GM21825 (cell line): ENCODE results near the gene NRXN3.

ENCODE experiments used
- ATAC-seq: cut with Tn5 transposase; IDR thresholded peaks from one replicate; pipeline ENCODE4 v1.9.1; 2021; ENCODE audit warnings: mild to moderate bottlenecking, moderate library complexity; ENCODE audit not compliant: unreplicated experiment

NRXN3 gene

DNA sequence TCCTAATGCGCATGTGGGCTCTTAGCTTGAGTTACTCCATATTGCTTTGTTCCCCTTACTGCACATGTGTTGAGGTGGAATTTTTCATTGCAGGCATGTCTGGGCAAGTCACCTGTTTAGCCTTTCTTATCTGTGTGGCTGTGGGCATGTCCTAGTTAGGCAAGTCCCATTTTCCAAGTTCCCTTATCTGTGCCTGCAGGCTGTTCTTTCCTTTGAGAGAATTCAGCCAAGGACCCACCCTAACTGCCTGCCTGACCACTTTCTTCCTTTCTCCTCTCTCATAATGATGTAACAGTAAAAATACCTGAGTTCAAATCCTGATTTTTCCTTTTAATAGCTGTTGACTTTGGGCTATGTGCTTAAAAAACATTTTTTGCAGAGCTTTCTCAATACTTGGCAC, 870.6 kb downstream of the NRXN3 start:
- ATAC-seq: no peak

DNA sequence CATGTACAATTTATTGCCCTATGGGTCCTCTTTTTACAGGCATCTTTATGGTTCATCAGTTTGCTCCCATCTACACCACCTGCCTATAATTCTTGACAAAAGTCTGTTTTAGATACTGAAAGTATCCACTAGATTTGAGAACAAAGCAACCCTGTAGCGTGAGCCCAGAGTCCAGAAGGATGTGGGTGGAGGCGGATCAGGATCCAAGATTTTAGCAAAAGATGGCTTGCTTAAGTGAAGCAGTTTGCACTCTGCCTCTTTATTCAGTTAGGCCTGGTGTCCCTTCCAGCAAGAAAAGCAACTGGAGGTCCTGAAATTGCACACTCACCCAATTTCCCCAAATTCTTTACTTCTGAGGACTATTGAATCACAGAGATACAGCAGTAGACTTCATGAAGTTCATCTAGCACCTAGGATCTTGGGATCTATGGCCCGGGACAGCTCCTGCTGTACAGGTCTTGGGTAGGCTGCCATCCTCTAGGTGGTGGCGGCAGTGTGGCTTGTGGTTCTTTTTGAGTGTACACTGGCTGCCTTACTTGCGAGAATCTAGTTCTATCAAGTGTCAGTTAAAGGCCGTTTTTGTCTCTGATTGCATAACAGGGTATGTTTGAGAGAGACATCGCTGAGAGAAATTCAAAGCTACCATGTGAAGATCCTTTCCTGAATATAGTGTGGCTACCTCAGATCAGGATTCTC, 873.2 kb downstream of the NRXN3 start:
- ATAC-seq: no peak

DNA sequence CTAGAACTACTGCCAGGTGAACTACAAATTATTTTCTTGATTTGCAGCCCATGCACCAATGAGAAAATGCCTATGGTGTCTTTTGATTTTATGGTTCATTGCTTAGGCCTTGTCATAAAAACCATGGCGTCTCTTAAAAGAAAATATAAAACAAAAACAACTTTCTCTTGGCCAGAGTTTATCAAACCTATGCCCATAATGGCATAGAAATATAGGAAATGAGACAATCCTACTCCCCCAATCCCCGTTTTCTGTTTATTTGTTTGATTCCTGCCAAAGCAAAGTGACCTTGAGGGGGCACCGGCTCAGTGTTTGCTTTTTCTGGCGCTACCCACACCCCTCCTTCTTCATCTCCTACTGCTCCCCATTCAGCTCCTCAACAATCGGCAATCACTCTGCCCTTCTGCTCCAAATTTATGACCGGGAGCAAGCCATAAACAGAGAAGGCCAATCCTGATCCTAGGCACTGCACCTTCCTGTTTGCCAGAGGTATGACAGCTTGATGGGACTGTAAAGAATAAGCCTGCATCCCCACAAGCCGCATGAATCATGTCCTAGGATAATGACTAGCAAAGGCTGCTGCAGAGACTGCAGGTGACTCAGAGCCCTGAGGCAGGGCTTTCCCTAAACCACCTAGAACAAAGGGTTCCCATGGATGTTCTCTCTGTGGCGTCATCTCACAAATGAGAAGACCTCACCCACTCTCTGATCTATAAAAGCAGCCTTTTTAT, 874.9 kb downstream of the NRXN3 start:
- ATAC-seq: no peak

DNA sequence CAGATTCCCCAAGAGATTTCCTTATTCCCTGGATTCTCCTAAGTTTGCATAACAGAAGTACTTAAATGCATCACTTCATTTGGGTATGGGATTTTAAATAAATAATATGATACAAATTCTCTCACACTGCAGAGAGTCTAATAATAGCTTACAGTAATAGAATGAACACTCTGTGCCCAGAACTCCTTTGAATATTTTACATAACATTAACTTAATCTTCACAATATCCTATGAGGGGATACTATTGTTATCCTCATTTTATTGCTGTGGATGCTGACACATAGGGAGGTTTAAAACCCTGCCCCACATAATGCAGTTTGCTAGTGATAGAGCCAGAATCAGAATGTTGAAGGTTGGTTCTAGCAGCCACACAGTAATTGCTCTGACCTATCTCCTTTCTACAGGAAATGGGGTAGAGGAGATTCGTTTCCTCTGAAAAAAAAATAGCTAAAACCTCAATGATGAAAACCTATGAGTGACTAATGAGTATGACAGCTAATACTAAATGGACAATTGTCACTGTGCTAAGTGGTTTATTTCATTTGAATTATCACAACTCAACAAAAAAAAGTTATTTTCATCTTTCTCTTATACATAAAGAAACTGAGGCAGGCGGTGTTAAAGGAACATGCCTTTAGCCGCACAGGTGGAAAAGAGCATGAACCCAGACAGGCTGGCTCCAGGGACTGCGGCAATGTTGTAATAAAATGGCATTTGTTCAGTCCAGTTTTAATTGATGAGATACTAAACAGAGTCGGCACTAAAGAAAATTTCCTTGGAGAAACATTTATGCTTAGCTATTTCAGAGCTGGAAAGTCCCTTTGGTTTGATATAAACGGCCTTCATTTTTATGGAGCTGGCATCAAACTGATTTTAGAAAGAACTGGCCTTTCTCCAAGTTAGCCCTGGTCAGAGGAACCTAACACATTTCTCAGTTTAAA, 880.9 kb downstream of the NRXN3 start:
- ATAC-seq: no peak

DNA sequence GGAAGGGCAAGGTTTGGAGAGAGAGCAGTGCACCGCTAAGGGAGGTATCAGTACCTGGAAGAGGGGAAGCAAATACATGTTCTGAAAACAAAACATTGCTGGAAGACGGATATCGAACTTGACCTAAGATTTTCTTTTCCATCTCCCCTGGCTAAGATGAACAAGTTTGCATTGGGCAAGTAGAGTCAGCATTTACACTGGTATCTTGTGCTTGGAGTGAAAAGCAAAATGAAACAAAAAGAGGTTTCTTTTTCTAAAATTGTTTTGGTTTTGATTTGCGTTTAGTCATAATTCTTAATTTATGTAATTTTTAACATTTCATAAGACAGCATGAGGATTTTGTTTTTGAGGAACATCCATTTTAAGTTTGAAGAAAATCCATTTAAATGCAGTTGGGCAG, 881.6 kb downstream of the NRXN3 start:
- ATAC-seq: no peak

DNA sequence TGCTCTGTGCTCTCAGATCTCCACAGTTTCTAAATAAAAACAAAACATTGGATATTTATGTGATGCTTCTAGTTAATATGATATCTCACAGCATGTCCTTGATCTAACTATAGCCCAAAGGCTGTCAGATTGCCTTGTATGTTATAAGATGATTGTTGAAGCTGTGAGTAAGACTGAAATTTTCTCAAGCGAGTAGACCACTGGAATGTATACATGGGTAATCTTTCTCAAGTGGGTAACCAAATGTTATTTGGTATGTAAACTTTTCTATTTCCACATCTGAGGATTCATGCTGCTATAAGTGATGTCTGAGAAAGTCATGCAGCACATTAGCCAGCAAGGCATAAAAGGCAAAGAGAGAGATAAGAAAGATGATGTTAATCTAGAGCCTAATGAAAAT, 886.7 kb downstream of the NRXN3 start:
- no peak for ATAC-seq

DNA sequence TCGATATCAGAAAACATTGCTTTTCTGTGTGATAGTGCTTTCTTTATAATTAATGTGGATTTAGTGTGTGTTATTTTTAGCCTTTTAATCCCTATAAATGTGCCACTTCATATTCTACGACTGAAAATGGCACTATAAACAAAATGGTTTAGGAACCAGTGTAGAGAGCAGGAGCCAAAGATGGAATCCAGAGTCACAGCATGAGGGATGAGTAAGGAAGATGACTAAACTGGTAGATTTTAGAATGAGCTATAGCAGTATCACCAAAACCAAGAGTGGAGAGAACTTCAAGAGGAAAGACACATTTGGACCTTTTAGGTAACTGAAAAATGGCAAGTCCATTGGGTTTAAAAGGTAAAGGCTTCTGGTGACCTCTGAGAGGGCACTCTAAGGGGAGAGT, 887.2 kb downstream of the NRXN3 start:
- no peak for ATAC-seq

DNA sequence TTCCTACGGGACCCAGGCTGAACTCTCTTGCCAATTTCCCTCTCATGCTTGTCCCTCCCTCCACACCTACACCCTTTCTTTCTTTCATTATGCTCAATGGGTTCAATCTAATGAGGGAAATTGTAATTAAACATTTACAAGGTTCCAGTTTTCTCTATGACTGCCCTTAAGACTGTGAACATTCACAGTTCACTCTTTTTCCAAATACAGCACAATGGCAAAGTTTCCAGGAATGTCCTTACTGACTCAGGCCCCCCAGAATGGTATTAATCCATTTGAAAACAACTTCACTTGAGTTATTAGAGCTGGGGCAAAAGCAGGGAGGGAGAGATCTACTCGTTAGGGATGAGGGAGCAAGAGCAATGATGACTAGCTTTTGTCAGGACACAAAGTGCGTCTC, 892.1 kb downstream of the NRXN3 start:
- ATAC-seq: no peak

DNA sequence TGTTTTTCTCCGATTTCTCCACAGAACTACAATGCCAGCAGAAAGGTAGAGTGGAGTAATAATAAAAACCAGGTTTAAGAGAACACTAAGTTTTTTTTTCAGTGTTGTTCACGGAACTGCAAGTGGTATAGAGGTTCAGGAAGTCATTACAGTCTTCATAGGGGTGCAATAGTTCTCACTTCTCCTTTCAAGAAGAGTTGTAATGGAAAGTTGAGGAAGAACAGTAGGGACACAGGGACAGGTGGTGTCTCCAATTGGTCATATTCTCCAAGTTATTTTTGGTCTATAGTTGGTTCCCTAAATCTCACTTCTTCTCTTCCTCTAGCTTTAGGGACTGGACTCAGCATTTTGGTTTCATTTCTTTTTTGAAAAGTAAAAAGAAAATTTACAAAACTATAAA, 894.0 kb downstream of the NRXN3 start:
- no peak for ATAC-seq

DNA sequence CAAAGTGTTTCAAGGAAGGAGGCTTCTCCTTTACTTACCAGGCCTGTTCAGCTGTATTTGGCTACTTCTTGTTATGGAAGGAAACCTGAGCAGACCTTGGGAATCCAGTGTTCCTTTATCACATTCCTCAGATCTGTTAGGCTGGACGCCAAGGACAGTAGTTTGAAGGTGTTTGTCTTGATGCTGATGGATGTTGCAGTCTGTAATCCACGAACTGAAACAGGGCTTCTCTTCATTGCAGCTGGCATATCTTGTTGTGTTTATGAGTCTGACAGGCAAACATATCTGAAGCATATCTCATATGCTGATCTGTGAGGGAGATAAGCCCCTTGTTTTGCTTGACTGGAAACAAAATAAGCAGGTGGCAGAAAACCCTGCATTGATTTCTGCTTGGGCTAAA, 904.3 kb downstream of the NRXN3 start:
- ATAC-seq: no peak

DNA sequence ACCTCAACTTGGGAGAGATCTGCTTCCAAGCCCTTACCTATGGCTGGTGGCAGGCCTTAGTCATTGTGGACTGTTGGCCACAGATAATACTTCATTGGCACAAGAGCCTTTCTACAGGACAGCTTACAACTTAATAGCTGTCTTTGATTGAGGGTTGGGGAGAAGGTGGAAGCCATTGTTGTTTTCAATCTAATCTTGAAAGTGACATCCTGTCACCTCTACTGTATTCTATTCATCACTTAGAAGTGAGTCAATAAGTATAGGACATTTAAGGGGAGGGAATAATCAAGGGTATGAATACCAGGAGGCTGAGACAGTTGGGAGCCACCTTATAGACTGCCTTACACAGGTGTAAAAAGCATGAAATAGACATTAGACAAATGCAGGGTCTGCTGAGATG, 906.3 kb downstream of the NRXN3 start:
- no peak for ATAC-seq

DNA sequence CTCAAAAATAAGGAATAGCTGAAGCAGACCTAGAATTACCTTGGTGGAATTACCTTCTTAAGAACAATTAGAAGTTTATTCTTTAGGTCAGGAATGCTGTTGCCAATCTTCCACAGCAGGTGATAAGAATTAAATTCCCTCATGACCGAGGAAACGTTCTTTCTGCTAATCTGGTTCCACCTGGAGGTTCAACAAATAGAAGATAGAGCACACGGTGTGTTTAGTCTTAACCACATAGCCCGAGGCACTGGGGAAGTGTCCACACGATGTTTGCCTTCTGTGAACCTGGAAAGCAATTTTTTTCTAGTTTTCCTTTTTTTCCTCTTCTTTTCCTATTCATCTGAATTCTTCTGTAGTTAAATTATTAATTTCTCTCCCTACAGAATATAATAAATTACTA, 906.9 kb downstream of the NRXN3 start:
- no peak for ATAC-seq

DNA sequence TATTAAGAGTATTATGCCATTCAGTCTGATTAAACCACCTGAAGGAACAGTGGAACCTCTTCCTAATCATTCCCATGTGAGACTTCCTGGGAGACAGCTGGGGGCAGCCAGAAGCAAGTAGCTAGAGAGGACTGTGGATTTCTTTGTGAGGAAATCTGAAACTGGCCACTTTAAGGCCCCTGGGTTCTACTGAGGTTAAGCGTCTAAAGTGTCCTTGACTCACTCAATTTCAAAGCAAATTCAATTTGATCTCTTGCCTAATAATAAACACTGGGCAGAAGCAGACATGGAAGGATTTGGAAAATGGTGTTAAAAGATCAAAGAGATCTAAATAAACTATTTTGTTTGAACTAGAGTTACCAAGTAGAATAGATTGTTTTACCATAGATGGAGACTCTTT, 909.9 kb downstream of the NRXN3 start:
- no peak for ATAC-seq

DNA sequence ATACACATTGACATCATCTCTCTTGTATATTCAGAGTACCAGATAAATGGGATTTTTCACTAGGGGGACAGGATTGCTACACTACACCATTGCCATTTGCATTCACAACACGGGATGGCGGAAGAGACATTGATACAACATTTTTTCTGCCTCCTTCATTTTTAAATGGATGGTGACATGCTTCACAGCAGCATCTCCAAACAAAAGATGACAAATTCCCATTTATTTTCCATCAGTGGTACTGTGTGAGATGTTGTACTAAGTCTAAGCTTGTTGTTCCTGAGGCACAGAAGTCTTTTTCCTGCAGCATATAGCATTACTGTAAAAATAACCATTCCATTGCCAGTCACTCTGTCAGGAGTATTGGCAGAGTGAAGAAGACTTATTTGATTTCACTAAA, 912.7 kb downstream of the NRXN3 start:
- ATAC-seq: no peak

DNA sequence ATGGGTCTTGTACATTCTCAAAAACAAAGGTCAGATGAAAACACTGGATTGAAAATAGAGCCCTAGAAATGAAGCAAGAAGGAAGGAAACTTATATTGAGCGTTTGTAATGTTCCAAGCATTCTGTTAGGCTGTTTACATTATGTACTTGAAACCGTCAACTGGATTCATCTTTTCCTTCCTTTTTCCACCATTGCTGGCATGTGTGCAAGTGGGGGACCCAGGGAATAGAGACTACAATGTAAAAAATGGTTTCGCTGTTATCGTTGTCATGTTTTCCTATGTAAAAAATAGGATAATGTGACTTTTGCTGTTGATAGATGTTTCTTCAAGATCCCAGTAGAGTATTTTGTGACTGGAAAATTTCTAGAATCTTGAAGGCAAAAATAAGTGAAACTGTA, 913.2 kb downstream of the NRXN3 start:
- ATAC-seq: no peak

DNA sequence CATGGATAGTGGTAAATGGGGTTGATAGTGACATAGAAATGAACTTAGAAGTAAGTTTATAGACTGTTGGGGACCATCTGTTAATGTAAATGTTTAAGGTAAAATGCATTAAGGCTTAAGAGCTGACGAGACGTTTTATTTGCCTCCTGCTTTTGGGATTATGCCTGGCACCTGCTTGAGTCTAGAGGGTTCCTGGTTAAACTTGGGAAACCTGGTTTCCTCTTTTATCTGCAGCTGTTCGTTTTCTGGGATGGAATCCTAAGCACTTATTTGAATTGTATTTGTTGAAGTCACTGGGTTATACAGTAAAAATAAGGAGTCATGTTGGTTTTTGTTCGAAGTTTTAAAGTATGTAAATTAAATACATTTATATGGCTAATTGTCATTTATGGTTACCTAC, 914.7 kb downstream of the NRXN3 start:
- no peak for ATAC-seq

DNA sequence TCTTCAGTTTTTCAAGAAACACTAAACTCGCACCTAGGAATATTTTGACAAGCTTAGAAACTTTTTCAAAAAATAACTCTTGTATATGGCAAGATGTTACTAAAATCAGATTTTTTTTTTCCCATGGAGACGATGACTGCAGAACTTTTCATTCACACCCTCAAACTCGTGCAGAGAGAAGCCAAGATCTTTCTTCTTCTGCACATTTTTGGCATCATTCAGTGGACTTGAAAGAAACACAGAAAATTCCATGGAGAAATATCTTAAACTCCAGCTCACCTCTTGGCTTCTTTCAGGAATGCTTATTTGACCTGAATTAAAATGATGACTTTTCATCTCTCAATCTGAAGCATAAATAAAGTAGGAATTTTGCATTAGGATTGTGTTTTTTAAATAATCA, 919.4 kb downstream of the NRXN3 start:
- no peak for ATAC-seq

DNA sequence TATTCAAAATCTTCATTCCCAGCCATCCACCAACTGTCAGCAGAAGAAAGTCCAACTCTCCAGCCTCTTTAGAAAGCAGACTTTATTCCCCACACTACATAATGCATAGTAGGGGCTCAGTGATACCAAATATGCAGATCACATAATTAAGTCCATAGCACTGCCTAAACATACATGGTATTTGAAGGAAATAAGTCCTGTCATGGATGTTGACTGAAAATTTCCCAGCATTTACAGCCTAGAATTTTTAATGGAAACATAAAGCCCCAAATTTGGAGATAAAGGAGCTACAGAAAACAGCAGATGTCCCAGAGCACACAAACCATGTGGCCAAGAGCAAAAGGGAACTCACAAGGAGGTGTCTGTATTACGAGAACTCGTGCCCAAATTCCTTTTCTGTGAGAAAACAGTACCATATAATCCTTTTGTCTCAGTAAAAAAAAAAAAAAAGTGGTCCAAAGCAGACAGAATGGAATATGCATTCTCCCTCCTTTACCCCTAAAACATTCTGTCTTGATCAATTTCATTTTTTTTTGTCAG, 920.5 kb downstream of the NRXN3 start:
- no peak for ATAC-seq

DNA sequence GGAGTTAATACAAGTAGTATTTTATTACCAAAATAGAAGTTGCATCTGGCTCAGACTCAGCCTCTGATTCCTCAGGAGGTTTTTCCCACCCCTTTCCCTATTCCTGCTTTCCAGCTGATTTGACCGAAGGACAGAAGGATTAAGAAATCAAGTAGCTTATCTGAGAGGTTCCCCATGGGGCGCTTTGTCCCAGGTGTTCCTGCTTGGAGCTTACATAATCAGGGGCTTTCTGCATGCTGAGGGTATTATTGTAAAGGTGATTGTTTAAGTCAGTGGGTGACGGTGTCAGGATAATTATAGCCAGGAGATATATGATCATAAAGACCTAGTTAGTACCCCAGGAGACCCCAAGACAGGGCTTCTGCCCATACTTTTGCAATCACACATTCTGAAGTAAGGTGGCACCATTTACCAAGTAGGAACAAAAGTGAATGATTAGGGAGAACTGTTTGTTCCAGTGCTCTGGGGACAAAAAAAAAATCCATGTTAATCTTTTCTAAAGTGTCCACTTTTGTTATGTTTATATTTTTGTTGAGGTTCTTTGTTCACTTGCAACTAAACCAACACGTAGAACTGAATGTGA, 921.3 kb downstream of the NRXN3 start:
- no peak for ATAC-seq

DNA sequence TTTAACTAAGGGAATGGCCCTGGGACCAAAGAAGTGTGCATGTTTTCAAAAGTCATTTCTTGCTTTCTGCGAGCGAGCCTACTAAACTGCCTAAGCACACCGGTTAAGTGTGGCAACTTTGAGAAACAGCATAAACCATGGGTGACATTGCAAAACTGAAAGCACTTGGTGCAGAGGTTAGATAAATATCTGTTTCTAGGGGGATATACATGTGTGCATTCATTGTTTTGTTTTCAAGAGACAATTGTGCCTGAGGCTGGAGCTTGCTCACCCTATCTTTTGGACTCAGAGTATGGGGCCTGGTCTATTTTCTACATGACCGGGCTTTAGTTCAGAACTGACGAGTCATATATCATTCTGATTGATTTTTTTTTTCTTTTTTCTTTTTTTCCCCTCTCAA, 923.4 kb downstream of the NRXN3 start:
- ATAC-seq: no peak

DNA sequence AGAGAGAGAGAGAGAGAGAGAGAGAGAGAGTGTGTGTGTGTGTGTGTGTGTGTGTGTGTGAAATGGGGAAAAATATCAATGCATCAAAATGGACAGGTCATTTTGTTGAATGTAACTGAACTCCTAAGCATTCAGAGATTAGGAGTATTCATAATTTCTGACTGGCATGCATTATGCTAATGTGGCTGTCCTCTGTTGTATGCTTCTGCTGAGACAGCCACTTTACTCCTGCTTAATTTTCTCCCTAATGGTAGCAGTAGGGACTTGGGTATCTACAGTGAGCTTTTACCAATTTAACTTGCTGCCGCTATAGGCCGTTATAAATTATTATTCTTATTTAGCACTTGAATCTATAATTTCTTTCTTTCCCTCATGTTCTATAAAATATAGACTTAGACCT, 924.8 kb downstream of the NRXN3 start:
- no peak for ATAC-seq
